Neural crest cell (in vitro differentiated cells): ENCODE measurements around the gene ZBTB20. TPM values are rescaled to one million over a fixed set of nuclear protein-coding genes. Genes with fewer than 3 reads are reported as not detected.

Experiments
- DNase-seq: peaks from one replicate; pipeline ENCODE4 v3.0.0; 2021; ENCODE audit warnings: low read depth, mixed read lengths, low spot score
- H3K27ac Mint-ChIP-seq: one replicate; pipeline ENCODE4 v1.8.0; 2021; ENCODE audit warnings: mild to moderate bottlenecking, mixed read lengths; ENCODE audit not compliant: unreplicated experiment
- H3K27me3 Mint-ChIP-seq: 2 replicates; pipeline ENCODE4 v1.8.0; 2021; ENCODE audit warnings: low read depth, mild to moderate bottlenecking, mixed read lengths
- H3K36me3 Mint-ChIP-seq: 2 replicates; pipeline ENCODE4 v1.8.0; 2021; ENCODE audit warnings: low read depth, mild to moderate bottlenecking, mixed read lengths
- H3K4me1 Mint-ChIP-seq: 2 replicates; pipeline ENCODE4 v1.8.0; 2021; ENCODE audit warnings: mixed read lengths
- H3K4me3 Mint-ChIP-seq: one replicate; pipeline ENCODE4 v1.8.0; 2021; ENCODE audit warnings: mild to moderate bottlenecking, mixed read lengths
- H3K9me3 Mint-ChIP-seq: 2 replicates; pipeline ENCODE4 v1.8.0; 2021; ENCODE audit warnings: mixed read lengths
- total RNA-seq: library from RNA; stranded (reverse); gene quantifications from 2 replicates; pipeline ENCODE4 v1.2.1, GENCODE V29; 2021
- TF ChIP-seq, protein P1 (sequence below): fragments of 200-600 bp; sonication (generic); conservative IDR thresholded peaks from 2 replicates; pipeline ENCODE4 v1.5.0; 2021; ENCODE audit warnings: antibody characterized with exemption, mild to moderate bottlenecking

ZBTB20 gene
- total RNA-seq, 1 donor from 2014 or later = 12.4 TPM

DNA sequence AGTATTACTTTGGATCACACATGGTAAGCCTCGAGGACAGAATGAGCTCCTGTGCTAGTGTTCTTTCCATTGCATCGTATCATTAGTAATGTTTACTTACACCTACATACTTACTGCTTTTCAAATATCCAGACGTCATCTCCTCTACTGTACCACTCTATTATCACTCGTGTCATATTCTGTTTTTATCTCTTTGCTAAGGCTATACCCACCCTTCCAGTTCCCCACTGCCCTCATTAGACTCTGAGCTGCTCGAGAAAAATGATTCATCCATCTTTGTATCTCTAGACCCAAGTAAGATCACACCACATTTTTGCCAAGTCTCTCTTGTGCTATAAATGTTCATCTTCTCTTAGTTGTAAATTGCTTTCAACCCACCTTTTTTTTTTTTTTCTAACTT lies 607.6 kb downstream of the ZBTB20 start:
- H3K27me3 Mint-ChIP-seq = no peaks in the 10 kb centered on the region
- peaks cover 3% of the 10 kb centered on the region for H3K9me3 Mint-ChIP-seq
- TF ChIP-seq, protein P1, sequence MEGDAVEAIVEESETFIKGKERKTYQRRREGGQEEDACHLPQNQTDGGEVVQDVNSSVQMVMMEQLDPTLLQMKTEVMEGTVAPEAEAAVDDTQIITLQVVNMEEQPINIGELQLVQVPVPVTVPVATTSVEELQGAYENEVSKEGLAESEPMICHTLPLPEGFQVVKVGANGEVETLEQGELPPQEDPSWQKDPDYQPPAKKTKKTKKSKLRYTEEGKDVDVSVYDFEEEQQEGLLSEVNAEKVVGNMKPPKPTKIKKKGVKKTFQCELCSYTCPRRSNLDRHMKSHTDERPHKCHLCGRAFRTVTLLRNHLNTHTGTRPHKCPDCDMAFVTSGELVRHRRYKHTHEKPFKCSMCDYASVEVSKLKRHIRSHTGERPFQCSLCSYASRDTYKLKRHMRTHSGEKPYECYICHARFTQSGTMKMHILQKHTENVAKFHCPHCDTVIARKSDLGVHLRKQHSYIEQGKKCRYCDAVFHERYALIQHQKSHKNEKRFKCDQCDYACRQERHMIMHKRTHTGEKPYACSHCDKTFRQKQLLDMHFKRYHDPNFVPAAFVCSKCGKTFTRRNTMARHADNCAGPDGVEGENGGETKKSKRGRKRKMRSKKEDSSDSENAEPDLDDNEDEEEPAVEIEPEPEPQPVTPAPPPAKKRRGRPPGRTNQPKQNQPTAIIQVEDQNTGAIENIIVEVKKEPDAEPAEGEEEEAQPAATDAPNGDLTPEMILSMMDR = no peak
- H3K27ac Mint-ChIP-seq = no peak overlapping the region
- DNase-seq = no peak
- no peak overlapping the region for H3K4me3 Mint-ChIP-seq
- no peaks in the 10 kb centered on the region for H3K4me1 Mint-ChIP-seq
- H3K36me3 Mint-ChIP-seq = no peaks in the 10 kb centered on the region

DNA sequence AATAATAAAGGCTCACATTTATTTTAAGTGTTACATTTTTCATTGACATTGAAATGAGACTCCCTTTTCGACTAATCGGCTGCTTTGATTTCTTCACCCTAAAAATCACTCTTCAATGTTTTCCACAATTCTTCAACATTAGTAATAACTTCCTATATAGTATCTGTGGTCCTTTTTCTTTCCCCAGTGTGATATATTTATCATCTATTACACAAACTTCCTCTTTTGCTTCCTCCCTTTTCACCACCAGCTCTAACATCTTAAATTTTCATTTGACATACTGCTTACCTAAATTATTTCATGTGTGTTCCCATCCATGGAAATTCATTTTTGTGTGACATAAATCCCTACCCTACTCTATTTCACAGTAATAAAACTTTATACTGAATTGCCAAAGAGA lies 608.9 kb downstream of the ZBTB20 start:
- peaks cover 4% of the 10 kb centered on the region for H3K9me3 Mint-ChIP-seq
- TF ChIP-seq, protein P1 = no peak
- no peaks in the 10 kb centered on the region for H3K4me1 Mint-ChIP-seq
- no peaks in the 10 kb centered on the region for H3K27me3 Mint-ChIP-seq
- no peak overlapping the region for H3K27ac Mint-ChIP-seq
- DNase-seq = no peak
- H3K36me3 Mint-ChIP-seq = peaks cover 3% of the 10 kb centered on the region
- no peak overlapping the region for H3K4me3 Mint-ChIP-seq

DNA sequence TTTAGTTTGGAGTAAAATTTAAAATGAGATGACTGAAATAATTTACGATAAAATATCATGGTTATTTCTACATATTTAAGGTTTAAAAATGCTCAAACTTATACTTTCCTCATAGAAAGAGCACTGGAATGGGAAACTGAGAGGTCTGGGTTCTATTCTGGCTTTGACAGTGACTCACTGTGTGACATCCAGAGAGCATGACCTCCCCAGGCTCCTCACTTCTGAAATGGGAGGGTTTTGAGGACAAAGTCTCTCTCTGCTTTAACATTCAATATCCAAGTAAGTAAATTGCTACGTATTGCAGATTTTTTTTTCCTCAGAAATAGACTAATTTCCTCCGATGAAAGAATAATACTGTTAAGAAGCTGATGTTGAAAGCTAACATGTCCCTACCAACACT lies 618.6 kb downstream of the ZBTB20 start:
- H3K9me3 Mint-ChIP-seq = peaks cover 2% of the 10 kb centered on the region
- no peaks in the 10 kb centered on the region for H3K27me3 Mint-ChIP-seq
- H3K4me1 Mint-ChIP-seq = no peaks in the 10 kb centered on the region
- peaks cover 7% of the 10 kb centered on the region for H3K36me3 Mint-ChIP-seq
- TF ChIP-seq, protein P1 = no peak
- H3K4me3 Mint-ChIP-seq = no peak overlapping the region
- no peak for DNase-seq
- no peak overlapping the region for H3K27ac Mint-ChIP-seq

DNA sequence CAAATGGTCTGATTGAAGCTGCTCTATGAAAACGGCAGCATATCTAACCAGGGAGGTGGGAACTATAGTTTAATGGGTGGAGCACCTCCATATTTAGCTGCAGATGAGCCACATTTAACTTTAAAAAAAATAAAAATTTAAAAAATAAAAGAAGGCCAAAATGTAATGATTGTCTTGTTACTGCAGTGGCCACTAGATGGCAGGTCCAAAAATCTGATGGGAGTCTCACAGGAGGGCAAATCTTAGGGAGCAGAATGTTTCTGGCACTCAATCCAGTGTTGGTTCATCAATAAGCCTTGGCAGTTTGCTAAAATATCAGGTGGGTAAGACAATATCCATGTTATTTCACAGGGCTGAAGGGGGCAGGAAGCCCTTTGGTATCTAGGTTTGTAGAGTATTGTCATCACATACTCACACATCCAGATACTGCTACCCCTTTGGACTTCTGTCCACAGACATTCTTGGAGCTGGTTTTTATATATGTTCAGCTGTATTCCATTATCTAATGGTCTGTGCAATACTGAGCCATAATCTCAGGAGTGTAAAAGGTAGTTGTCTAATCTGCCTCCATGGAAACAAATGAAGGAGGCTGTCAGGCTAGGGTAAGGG lies 619.9 kb downstream of the ZBTB20 start:
- TF ChIP-seq, protein P1 = peak; percentile 68
- DNase-seq = no peak

GRCh38 chr3:114525278-114525677 lies 621.8 kb downstream of the ZBTB20 start:
- no peak overlapping the region for H3K4me3 Mint-ChIP-seq
- no peaks in the 10 kb centered on the region for H3K36me3 Mint-ChIP-seq
- H3K4me1 Mint-ChIP-seq = no peaks in the 10 kb centered on the region
- TF ChIP-seq, protein P1 = no peak
- no peaks in the 10 kb centered on the region for H3K27me3 Mint-ChIP-seq
- no peak overlapping the region for H3K27ac Mint-ChIP-seq
- no peaks in the 10 kb centered on the region for H3K9me3 Mint-ChIP-seq
- no peak for DNase-seq

More for the DNA sequence above, 619.9 kb downstream of the ZBTB20 start:
- no peak overlapping the region for H3K27ac Mint-ChIP-seq
- H3K27me3 Mint-ChIP-seq = no peaks in the 10 kb centered on the region
- H3K36me3 Mint-ChIP-seq = peaks cover 2% of the 10 kb centered on the region
- no peaks in the 10 kb centered on the region for H3K4me1 Mint-ChIP-seq
- no peaks in the 10 kb centered on the region for H3K9me3 Mint-ChIP-seq
- H3K4me3 Mint-ChIP-seq = no peak overlapping the region
